GM08714 (cell line): ENCODE results near the gene CTBP1.
"Not testable (repeated sequence)": the region's sequence is repeated elsewhere in the genome, so short reads cannot be mapped to it uniquely, and the experiment has no call there.

Source experiments
- H3K4me3 ChIP-seq: fragments of 200-500 bp; sonication (Bioruptor generic); 2 replicates; pipeline ENCODE4 v1.5.1; 2014; ENCODE audit warnings: mild to moderate bottlenecking, low read length, inconsistent platforms
- ZNF274 ChIP-seq: IDR thresholded peaks from 2 replicates; pipeline ENCODE4 v1.6.1; 2012; ENCODE audit warnings: mild to moderate bottlenecking, low read depth, low read length

Gene CTBP1

DNA sequence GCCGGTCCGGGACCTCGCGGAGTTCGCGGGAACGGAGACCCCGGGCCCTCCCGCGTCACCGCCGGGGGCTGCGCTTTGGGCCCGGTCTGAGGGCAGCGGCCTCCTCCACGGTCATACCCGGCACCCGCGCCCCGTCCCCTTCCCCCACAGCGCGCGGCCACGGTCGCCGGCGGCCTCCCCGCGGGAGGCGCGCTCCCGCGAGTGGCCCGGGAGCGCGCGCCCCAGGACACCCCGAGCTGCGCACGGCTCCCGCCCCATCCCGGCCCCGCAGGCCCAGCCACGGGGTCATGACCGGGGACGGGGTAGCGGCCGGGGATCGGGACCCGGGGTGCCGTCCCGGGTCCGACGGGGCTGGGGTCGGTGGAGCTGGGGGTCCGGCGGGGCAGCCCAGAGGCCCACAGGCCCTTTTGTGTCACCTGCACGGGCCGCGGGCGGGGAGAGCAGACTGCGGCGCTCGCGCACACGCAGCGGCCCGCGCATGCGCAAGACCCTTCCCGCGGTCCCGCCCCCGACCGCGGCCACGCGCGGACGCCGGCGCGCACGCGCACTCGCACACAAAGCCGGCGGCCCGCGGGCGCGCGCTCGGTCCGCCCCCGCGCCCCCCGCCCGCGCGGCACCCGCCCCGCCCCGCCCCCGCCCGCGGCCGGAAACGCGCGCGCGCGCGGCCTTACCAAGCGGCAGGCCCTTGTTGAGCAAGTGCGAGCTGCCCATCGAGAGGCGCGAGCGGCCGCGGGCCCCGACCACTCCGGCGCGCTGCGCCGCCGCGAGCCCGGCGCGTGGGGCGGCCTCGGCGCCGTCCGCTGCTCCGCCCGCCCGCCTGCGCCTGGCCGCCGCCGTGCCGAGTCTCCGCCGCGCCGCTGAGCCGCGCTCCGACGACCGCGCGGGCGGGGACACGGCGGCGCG, at the start of gene CTBP1:
TSS of gene CTBP1 (minus strand) at position 886 of the 903 bp plus-strand sequence. CDS start 7,799 bp downstream, outside the sequence.
- no peak for TF ChIP-seq ZNF274
- peak within 1 kb of the TSS; percentile 96 for H3K4me3 ChIP-seq

- no peak for TF ChIP-seq ZNF274
Observed at GRCh38 chr4:1298461-1298860, 49.5 kb upstream of the CTBP1 start.

GRCh38 chr4:1297456-1298325, 48.8 kb upstream of the CTBP1 start:
- H3K4me3 ChIP-seq = no peak overlapping the region
- TF ChIP-seq ZNF274 = no peak

More at GRCh38 chr4:1298461-1298860, 49.5 kb upstream of the CTBP1 start:
- no peak overlapping the region for H3K4me3 ChIP-seq

GRCh38 chr4:1297023-1297395, 48.1 kb upstream of the CTBP1 start:
- no peak overlapping the region for H3K4me3 ChIP-seq
- TF ChIP-seq ZNF274 = no peak

GRCh38 chr4:1296324-1297022, 47.5 kb upstream of the CTBP1 start:
- no peak overlapping the region for H3K4me3 ChIP-seq
- no peak for TF ChIP-seq ZNF274

DNA sequence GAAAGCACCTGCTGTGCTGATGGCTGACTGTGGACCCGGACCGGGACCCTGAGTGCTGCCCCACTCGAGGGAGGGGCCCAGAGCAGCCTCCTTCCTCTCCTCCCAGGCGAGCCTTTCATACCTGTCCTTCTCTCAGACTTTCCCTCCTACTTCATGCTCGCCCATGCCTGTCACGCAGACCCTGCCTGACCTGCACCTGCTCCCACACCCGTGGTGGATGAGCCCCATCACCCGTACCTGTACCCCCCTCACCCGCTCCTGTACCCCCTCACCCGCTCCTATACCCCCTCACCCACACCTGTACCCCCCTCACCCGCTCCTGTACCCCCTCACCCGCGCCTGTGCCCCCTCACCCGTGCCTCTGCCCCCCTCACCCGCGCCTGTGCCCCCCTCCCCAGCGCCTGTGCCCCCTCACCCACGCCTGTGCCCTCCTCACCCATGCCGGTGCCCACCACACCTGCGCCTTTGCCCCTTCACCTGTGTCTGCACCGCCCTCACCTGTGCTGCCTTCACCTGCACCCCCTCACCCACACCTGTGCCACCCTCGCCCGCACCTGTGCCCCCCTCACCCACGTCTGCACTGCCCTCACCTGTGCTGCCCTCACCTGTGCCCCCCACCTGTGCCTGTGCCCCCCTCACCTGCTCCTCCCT, 46.6 kb upstream of the CTBP1 start:
- H3K4me3 ChIP-seq = no peak overlapping the region
- TF ChIP-seq ZNF274 = no peak

GRCh38 chr4:1294891-1295290, 46.0 kb upstream of the CTBP1 start:
- TF ChIP-seq ZNF274 = no peak

GRCh38 chr4:1294424-1294823, 45.5 kb upstream of the CTBP1 start:
- no peak for TF ChIP-seq ZNF274
- no peak overlapping the region for H3K4me3 ChIP-seq

More at GRCh38 chr4:1294891-1295290, 46.0 kb upstream of the CTBP1 start:
- no peak overlapping the region for H3K4me3 ChIP-seq

DNA sequence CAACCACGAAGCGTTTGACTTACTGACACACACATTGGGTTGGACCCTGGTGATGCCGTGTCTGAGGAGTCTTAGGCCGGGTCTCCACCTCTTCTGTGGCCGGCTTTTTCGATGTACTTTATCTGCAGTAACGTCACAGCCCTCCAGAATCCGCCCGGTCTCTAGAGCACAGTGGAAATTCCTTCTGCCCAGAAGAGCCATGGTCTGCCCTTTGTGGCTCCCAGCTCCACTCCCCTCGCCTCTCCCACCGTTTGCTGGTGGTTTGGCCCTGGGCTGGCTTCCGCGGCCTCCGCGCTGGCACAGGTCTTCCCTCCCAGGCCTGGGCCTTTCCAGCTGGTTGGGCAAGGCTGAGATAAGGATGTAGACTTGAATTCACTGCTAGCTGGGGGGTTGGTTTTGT, 45.1 kb upstream of the CTBP1 start:
- H3K4me3 ChIP-seq = no peak overlapping the region
- no peak for TF ChIP-seq ZNF274

GRCh38 chr4:1293531-1293941, 44.6 kb upstream of the CTBP1 start:
- H3K4me3 ChIP-seq = no peak overlapping the region

GRCh38 chr4:1292703-1293011, 43.7 kb upstream of the CTBP1 start:
- not testable (repeated sequence) for H3K4me3 ChIP-seq

More at GRCh38 chr4:1293531-1293941, 44.6 kb upstream of the CTBP1 start:
- no peak for TF ChIP-seq ZNF274

DNA sequence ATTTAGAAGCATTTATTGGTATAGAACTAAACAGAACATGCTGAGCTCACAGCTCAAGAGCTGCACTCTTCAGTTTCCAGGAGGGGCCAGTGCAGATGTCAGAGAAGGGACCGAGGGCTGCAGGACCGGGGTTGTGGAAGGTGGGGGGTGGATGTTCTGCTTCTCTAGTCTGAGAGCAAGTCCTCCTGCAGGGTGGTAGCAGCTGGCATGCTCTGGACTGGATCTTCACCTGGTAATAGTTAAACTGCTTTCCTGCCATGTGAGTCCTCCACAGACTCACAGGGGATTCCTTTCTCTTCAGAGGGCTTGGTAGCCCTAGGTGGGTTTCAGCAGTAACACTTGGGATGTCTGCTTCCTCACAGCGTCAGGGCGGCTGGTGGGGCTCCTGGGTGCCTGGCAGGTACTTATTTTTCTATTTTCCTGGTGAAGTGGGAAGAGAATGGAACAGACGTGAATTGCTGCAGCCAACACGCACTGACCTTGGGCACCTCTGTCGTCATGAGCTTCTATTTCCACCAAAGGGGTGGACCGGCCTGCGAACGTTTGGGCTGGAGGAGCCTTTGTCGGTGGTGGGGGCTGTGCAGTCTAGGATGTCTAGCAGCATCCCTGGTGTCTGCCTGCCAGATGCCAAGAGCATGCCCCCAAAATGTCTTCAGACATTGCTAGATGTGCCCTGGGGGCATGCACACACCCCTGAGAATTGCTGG, 43.2 kb upstream of the CTBP1 start:
- no peak overlapping the region for H3K4me3 ChIP-seq

DNA sequence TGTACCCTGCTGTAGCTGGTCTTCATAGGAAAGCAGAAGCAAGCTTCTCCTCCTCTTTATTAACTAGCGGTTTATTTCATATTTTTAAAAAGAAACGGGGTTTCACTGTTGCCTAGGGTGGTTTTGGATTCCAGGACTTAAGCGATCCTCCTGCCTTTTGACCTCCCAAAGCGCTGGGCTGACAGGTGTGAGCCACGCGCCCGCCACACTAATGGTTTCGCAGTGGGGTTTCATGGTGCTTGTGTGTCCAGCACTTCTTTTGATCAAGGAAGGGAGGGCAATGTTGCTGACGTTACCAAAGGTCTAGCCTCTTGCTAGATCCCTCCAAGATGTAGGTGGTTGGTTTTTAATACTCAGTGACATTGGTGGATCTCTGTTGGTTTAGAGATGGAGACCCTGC, 42.2 kb upstream of the CTBP1 start:
- peak overlapping the region; percentile 79 for H3K4me3 ChIP-seq
- no peak for TF ChIP-seq ZNF274

More for the DNA sequence above, 43.2 kb upstream of the CTBP1 start:
- no peak for TF ChIP-seq ZNF274
